ENCODE data around the gene AASS. TPM values are rescaled to one million over a fixed set of nuclear protein-coding genes. Genes with fewer than 3 reads are reported as not detected.

The AASS gene
- total and polyA plus RNA-seq, 2 of the 8 experiments (the other 6 are each of a cell fraction or from before 2014, with no cell fraction given), result 203 to 394 TPM

DNA sequence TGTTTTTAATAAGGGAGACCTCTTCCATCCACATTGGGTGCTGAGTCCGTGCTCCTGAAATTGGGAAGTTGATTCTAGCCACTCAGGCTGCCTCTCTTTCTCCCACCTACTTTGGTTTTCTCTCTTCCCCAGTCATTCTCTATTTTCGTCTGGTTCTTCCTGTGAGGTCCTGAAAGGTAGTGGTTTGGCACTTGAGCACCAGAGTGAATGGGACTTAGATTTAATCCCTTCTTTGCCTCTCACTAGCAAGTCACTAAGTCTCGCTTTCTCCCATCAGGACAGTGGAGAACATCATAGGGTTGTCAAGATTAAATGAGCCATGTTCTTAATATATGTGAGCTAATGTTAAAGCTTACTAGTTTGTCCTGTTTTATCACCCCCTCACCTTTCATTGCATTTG is 4.0 kb upstream of the AASS start (continued):
- TF ChIP-seq PHF8 (conservative IDR thresholded peaks at IDR 0.05; ENCODE audit: low read depth, low read length), result no peak

Measured in H1 (cell line).